Gastroesophageal sphincter (tissue), 3 donors: ENCODE data around the gene SPATA3.

Experiments used
- EP300 ChIP-seq: sonication (generic); formaldehyde crosslinking; IDR thresholded peaks from one replicate; pipeline ENCODE4 v1.6.1; 2017; ENCODE audit warnings: antibody characterized with exemption, mild to moderate bottlenecking
- POLR2A ChIP-seq, 2 donors: fragments of 450-650 bp; IDR thresholded peaks; one replicate each; pipeline ENCODE4 v1.6.1; 2017; ENCODE audit warnings: antibody characterized with exemption in 2 of 2, mild to moderate bottlenecking in 2 of 2, moderate library complexity in 1 of 2
- POLR2AphosphoS5 ChIP-seq: sonication (generic); formaldehyde crosslinking; IDR thresholded peaks from one replicate; pipeline ENCODE4 v1.6.1; 2017; ENCODE audit warnings: antibody characterized with exemption
- TF ChIP-seq, protein P1 (sequence below), 4 experiments: fragments of 200-600 bp in 2 of 4; fragments of 450-650 bp in 2 of 4; sonication (generic) in 1 of 4; IDR thresholded peaks; one replicate each; pipeline ENCODE4 v1.5.1; 2017 to 2019; ENCODE audit warnings: antibody characterized with exemption in 4 of 4, mild to moderate bottlenecking in 2 of 4, moderate library complexity in 2 of 4

DNA sequence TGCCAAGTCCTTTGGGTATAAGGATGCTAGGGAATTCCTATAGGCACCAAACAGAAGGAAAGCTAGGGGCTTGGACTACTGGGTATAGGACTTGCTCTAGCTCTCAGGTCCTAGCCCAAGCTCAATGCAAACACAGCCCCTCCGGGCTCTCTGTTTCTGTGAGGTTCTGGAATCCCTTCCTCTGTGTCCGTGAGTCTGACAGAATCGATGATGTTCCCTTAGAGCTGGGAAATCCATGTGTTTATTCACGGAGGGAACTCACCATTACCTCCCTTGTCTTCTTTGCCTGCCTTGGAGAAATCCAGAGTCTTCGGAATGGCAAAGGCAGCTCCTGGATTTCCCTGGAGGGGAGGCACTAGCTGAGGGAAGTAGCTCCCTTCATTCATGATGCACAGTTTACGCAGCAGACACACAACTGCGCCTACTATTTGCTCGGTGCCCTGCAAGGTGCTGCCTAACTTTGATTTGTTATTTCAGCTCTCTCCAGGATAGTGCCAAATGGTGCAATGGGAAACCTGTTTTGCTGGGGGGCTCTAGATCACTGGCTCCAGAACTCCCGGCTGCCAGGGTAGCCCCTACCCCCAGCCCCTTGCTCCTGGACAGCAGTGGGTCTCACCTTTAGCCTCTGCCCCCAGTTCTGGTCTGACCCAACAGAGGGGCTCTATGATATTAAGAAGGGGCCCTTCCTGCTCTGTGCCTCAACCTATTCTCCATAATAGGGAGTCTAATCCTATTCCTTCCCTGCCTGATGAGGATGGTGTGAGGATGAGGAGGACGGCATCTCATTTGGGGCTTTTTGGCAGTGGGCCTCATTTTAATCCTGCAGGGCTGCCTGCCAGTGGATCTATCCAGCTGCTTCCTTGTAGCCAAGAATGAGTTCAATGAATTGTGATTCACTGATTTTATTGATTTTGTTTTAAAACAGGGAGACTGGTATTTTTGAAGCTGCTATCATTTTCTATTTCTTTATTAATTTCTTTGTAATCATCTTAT, 52.3 kb downstream of the SPATA3 start:
- TF ChIP-seq, protein P1, sequence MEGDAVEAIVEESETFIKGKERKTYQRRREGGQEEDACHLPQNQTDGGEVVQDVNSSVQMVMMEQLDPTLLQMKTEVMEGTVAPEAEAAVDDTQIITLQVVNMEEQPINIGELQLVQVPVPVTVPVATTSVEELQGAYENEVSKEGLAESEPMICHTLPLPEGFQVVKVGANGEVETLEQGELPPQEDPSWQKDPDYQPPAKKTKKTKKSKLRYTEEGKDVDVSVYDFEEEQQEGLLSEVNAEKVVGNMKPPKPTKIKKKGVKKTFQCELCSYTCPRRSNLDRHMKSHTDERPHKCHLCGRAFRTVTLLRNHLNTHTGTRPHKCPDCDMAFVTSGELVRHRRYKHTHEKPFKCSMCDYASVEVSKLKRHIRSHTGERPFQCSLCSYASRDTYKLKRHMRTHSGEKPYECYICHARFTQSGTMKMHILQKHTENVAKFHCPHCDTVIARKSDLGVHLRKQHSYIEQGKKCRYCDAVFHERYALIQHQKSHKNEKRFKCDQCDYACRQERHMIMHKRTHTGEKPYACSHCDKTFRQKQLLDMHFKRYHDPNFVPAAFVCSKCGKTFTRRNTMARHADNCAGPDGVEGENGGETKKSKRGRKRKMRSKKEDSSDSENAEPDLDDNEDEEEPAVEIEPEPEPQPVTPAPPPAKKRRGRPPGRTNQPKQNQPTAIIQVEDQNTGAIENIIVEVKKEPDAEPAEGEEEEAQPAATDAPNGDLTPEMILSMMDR (IDR thresholded peaks at IDR 0.05), result no peak
- TF ChIP-seq POLR2AphosphoS5 (no peak), EP300 (no peak), POLR2A (IDR thresholded peaks at IDR 0.05) (no peak)
